BLaER1 treated with 17β-estradiol and CSF1 and Interleukin-3, amounts not matched to agents 10 nM and 100 nM (cell line): ENCODE results near the gene PDIA5.
A peak's percentile ranks its signal among the peaks of the same experiment; 100 is the strongest.

ENCODE experiments used
- H3K27ac ChIP-seq, 11 experiments: shearing (Covaris generic); formaldehyde crosslinking; 2 replicates each; pipeline ENCODE4 v1.8.1; 2022
- H3K27me3 ChIP-seq, 11 experiments: shearing (Covaris generic); formaldehyde crosslinking; 2 replicates each; pipeline ENCODE4 v1.8.1; 2022
- H3K36me3 ChIP-seq, 11 experiments: shearing (Covaris generic); formaldehyde crosslinking; 2 replicates each; pipeline ENCODE4 v1.8.1; 2022
- H3K4me1 ChIP-seq, 10 experiments: shearing (Covaris generic); formaldehyde crosslinking; 2 replicates each; pipeline ENCODE4 v1.8.1; 2022
- H3K4me2 ChIP-seq, 11 experiments: shearing (Covaris generic); formaldehyde crosslinking; 2 replicates each; pipeline ENCODE4 v1.8.1; 2022
- H3K4me3 ChIP-seq, 10 experiments: shearing (Covaris generic); formaldehyde crosslinking; 2 replicates each; pipeline ENCODE4 v1.8.1; 2022
- H3K9ac ChIP-seq, 11 experiments: shearing (Covaris generic); formaldehyde crosslinking; 2 replicates each; pipeline ENCODE4 v1.8.1; 2022
- H3K9me3 ChIP-seq, 11 experiments: shearing (Covaris generic); formaldehyde crosslinking; replicated peaks in 1 of 11; 2 replicates each; pipeline ENCODE4 v1.8.1; 2022
- H4K20me1 ChIP-seq, 11 experiments: shearing (Covaris generic); formaldehyde crosslinking; 2 replicates each; pipeline ENCODE4 v1.8.1; 2022
- Cebpa-rat ChIP-seq, 11 experiments: shearing (Covaris generic); IDR thresholded peaks; 2 replicates each; pipeline ENCODE4 v1.8.1; 2022

The PDIA5 gene

DNA sequence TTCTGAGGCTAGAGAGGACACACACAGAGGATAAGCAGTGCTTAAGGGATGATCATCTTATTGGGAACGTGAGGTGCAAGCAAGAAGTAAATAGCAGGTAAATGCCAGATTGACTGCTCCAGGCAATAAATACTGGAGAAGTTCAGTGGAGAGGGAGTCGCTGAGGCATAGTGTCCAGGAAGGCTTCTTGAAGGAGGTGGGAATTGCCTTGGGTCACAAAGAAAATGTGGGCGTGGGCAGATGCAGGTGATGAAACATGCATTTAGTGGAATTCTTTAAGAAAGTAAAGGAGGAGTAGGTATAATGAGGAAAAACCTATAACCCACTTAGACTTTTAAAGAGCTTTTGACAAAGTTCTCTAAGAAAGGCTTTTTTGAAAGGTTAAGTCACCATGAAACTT lies 31.8 kb upstream of the PDIA5 start:
- H3K36me3 ChIP-seq, result no peaks in the 10 kb centered on the region
- no peaks in the 10 kb centered on the region for H3K9me3 ChIP-seq
- no peak overlapping the region for H3K4me3 ChIP-seq
- H3K4me2 ChIP-seq, result no peak overlapping the region
- no peaks in the 10 kb centered on the region; a peak in 2 of 22 replicates for H4K20me1 ChIP-seq
- H3K9ac ChIP-seq, result no peak overlapping the region
- no peak overlapping the region for H3K27ac ChIP-seq
- no peak for TF ChIP-seq Cebpa-rat (IDR thresholded peaks at IDR 0.05)
- peaks cover 0 to 10% (median 0%) of the 10 kb centered on the region in 10 experiments; a peak in 5 of 20 replicates for H3K4me1 ChIP-seq
- peaks cover 11 to 23% (median 19%) of the 10 kb centered on the region in 11 experiments; a peak in 20 of 22 replicates for H3K27me3 ChIP-seq

DNA sequence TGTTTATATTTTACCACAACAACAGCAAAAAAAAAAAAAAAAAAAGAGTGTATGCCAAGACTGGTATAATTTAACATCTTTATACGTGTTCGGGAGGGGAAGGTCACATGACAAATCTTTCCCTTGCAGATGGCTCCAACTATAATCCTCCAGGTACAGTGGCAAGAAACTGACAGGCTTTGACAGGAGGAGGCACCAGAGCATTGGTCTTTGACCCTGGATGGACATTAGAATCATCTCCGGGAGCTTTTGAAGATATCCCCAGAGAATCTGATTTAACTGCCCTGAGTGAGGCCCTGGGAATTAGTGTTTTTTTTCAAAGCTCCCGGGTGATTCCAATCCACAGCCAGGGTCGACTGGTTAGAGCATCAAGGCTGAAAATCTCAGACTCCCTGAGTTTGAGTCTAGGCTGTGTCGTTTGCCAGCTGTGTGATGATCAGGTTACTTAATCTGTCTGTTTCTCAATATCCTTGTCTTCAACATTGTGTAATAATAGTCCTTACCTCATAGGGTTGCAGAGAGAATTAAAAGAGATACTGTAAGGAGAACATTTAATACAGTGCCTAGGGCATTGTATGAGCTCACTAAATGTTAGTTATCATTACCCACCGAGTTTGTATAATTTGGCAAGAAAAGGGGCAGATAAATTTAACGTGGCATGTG lies 30.3 kb upstream of the PDIA5 start:
- H3K9ac ChIP-seq, result no peak overlapping the region
- peaks cover 0 to 8% (median 4%) of the 10 kb centered on the region in 11 experiments; a peak in 10 of 22 replicates for H3K27me3 ChIP-seq
- 0 out of 22 replicates have a peak, but pooled peaks of 1 of the 11 experiments have one; percentile 13 for TF ChIP-seq Cebpa-rat (IDR thresholded peaks at IDR 0.05)
- H3K36me3 ChIP-seq, result no peaks in the 10 kb centered on the region
- no peaks in the 10 kb centered on the region for H3K4me1 ChIP-seq
- H4K20me1 ChIP-seq, result no peaks in the 10 kb centered on the region; a peak in 1 of 22 replicates
- H3K27ac ChIP-seq, result no peak overlapping the region
- no peak overlapping the region for H3K4me3 ChIP-seq
- no peaks in the 10 kb centered on the region for H3K9me3 ChIP-seq
- H3K4me2 ChIP-seq, result no peak overlapping the region

DNA sequence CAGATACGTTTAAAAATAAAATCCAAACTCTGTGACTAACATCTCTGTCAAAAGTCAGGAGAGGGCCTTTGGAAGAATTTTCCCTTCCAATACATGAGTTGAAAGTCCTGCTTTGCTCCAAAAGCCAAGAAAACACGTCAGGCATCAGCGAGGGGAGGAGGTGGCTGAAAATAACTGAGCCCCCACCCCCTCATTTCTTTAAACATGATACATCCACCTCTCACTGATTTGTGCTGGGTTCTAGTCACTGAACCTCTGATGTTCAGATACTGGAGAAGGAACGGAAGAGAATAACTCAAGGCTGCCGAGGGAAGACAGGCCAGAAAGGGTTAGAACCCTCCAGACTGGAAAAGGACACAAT lies 29.8 kb upstream of the PDIA5 start:
- no peaks in the 10 kb centered on the region; a peak in 1 of 22 replicates for H4K20me1 ChIP-seq
- H3K9me3 ChIP-seq, result no peaks in the 10 kb centered on the region
- no peaks in the 10 kb centered on the region for H3K36me3 ChIP-seq
- TF ChIP-seq Cebpa-rat (IDR thresholded peaks at IDR 0.05), result no peak
- H3K27ac ChIP-seq, result no peak overlapping the region
- no peak overlapping the region for H3K4me2 ChIP-seq
- no peak overlapping the region for H3K9ac ChIP-seq
- H3K27me3 ChIP-seq, result peaks cover 0 to 3% (median 0%) of the 10 kb centered on the region in 11 experiments; a peak in 3 of 22 replicates
- no peaks in the 10 kb centered on the region for H3K4me1 ChIP-seq
- H3K4me3 ChIP-seq, result no peak overlapping the region

DNA sequence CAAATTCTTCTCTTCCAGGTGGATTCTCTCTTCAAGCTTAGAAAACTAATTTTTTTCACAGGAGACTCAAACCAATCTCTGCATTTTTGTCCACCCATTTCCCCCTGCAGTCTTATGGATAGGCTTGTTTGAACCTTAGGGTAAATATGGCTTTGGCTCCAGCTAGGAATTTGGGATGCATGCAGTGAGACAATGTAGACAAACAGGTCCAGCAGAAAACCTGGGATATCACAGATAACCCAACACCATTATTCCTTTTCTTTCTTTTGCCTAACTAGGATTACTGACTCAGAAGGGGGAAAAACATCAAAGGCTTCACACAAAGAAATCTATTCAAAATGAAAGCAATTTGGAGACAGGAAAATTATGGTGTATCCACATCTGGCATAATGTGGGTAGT lies 28.1 kb upstream of the PDIA5 start:
- Histone ChIP-seq H3K4me2 (no peak overlapping the region), H3K27me3 (peaks cover 0 to 3% (median 0%) of the 10 kb centered on the region in 11 experiments; a peak in 1 of 22 replicates), H4K20me1 (no peaks in the 10 kb centered on the region), H3K9me3 (no peaks in the 10 kb centered on the region), H3K27ac (no peak overlapping the region), H3K36me3 (no peaks in the 10 kb centered on the region), H3K4me1 (no peaks in the 10 kb centered on the region), H3K9ac (no peak overlapping the region), H3K4me3 (no peak overlapping the region)
- no peak for TF ChIP-seq Cebpa-rat (IDR thresholded peaks at IDR 0.05)

DNA sequence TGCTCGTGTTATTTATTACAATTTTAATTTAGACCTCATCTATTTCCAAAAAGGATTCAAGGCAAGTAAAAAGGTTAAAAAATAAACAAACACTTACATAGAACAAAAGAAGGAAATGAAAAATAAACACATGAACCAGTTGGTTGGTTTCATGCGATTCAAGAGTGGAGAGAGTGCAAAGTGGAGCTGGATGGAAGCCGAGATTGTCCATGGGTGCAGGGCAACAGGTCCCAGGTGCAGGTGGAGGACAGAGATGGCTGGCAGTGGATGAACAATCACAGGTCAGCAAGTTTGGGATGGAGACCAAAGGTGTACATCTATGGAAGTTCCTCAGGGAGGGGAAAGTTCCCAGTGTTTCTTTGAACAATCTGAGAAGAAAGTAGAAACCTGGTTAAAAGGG lies 27.6 kb upstream of the PDIA5 start:
- H3K4me1 ChIP-seq, result no peaks in the 10 kb centered on the region
- TF ChIP-seq Cebpa-rat (IDR thresholded peaks at IDR 0.05), result no peak
- no peaks in the 10 kb centered on the region for H3K36me3 ChIP-seq
- H3K4me3 ChIP-seq, result no peak overlapping the region
- H3K4me2 ChIP-seq, result no peak overlapping the region
- peaks cover 0 to 3% (median 0%) of the 10 kb centered on the region in 11 experiments; a peak in 1 of 22 replicates for H3K27me3 ChIP-seq
- H4K20me1 ChIP-seq, result no peaks in the 10 kb centered on the region
- H3K27ac ChIP-seq, result no peak overlapping the region
- H3K9me3 ChIP-seq, result no peaks in the 10 kb centered on the region
- no peak overlapping the region for H3K9ac ChIP-seq

DNA sequence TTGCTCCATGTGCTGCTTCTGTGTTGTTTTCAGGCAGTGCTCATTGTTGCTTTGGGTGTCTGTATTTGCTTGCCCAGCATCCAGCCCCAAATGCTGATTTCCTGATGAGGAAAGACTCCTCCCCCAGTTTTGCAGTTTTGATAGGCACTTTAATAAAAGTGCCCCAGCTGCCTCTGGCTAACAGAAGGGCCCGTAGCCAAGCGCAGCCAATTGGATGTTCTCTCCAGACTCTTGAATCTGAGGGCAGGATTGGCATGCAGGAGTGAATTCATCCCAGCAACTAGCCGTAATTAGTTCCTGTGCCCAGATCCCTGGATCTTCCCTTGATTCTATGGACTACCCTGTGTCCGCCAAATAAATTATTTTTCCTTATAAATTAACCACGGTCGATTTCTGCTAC lies 24.4 kb upstream of the PDIA5 start:
- H3K9ac ChIP-seq, result no peak overlapping the region
- no peaks in the 10 kb centered on the region for H3K27me3 ChIP-seq
- TF ChIP-seq Cebpa-rat (IDR thresholded peaks at IDR 0.05), result no peak
- H3K4me2 ChIP-seq, result no peak overlapping the region
- no peaks in the 10 kb centered on the region for H3K9me3 ChIP-seq
- no peaks in the 10 kb centered on the region for H3K36me3 ChIP-seq
- no peaks in the 10 kb centered on the region for H3K4me1 ChIP-seq
- no peaks in the 10 kb centered on the region for H4K20me1 ChIP-seq
- no peak overlapping the region for H3K27ac ChIP-seq
- no peak overlapping the region for H3K4me3 ChIP-seq

DNA sequence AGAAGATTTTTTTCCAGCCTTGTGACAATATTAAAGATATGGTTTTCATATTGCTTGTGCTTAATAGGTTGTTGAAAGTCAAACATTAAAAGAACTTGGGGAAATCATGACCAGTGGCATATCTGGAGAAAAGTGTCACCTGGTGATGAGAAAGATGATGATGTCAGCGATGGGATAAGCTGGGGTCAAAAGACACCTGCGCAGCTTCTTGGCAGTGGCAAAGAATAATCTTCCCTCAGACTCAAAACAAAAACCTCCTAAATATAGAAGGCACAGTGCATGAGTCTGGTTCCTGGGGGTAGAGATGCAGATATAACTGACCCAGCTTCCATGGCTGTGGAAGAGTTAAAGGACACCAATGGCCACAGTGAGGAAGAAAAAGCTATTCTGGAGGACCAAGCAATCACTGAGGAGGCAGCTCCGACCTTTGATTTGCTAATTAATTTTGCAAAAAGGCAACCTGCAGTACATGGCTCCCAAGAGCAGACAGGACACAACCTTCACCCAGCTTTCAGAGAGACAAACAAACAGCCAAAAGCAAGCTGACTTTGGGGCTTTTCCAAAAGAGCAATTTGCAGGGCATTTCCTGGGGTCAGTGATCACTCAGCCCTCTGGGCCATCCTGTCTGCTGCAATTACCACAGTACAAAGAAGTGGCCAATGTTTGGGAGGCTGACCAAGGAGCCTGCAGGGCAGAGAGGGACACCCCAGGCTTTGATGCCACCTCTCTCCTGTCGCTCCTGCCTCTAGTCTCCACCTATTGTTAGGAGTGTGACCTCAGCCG lies 21.7 kb upstream of the PDIA5 start:
- H3K4me3 ChIP-seq, result no peak overlapping the region
- TF ChIP-seq Cebpa-rat (IDR thresholded peaks at IDR 0.05), result no peak
- no peak overlapping the region for H3K4me2 ChIP-seq
- H3K27ac ChIP-seq, result no peak overlapping the region
- H3K9ac ChIP-seq, result no peak overlapping the region
- H3K27me3 ChIP-seq, result no peaks in the 10 kb centered on the region
- peaks cover 11 to 17% (median 15%) of the 10 kb centered on the region in 10 experiments for H3K4me1 ChIP-seq
- no peaks in the 10 kb centered on the region for H3K9me3 ChIP-seq
- H4K20me1 ChIP-seq, result no peaks in the 10 kb centered on the region
- no peaks in the 10 kb centered on the region for H3K36me3 ChIP-seq

DNA sequence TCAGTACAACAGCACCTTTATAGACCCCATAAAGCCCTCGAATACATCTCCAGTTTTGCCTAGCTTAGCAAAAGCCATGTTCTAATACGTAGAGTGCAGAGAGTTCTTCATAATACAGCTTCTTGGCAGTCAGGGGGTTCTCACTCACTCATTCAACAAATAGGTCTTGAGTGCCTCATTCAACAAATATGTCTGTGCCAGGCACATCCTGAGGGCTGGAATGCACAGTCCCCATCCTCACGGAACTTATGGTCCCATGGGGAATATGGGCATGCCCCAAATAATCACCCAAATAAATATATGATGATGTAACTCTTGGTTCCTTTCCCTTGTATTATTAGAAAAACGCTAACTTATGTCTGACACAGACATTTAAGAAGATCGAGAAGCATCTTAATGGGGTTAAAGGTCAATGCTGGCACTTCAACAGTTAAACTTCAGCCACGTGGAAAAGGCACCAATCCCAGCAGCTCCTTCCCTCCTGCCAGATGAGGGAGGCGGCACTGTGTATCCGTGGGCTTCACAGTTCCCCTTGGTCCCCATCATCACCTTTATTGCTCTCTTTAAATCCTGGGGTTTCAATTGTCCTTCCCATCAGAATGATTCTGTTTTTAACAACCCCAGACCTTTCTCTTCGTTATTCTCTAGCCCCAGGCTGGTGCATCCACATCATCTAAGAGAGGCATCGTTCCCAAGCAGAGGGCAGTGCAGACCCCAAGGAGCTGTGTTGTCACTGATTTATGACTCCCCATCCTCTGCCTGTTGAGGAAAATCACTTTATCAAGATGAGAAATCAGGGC lies 20.4 kb upstream of the PDIA5 start:
- no peak for TF ChIP-seq Cebpa-rat (IDR thresholded peaks at IDR 0.05)
- Histone ChIP-seq H4K20me1 (no peaks in the 10 kb centered on the region), H3K27ac (no peak overlapping the region), H3K4me3 (no peak overlapping the region), H3K4me2 (no peak overlapping the region), H3K9me3 (no peaks in the 10 kb centered on the region), H3K9ac (no peak overlapping the region), H3K36me3 (no peaks in the 10 kb centered on the region), H3K4me1 (peaks cover 11 to 24% (median 16%) of the 10 kb centered on the region in 10 experiments), H3K27me3 (no peaks in the 10 kb centered on the region)

DNA sequence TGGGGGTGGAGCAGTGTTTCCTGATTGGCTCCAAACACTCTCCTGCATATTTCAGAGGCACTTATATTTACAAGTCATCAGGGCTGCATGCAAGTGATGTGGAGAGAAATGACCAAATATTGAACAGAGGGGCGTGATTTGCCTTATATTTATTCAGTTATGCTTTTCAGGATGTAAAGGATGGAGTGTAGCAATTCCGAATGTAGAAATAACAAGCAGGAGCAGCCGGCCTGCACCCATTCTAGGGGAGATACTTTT lies 19.8 kb upstream of the PDIA5 start:
- no peak for TF ChIP-seq Cebpa-rat (IDR thresholded peaks at IDR 0.05)
- Histone ChIP-seq H3K4me2 (no peak overlapping the region), H3K9ac (no peak overlapping the region), H4K20me1 (no peaks in the 10 kb centered on the region), H3K36me3 (no peaks in the 10 kb centered on the region), H3K27ac (no peak overlapping the region), H3K9me3 (no peaks in the 10 kb centered on the region), H3K4me3 (no peak overlapping the region), H3K4me1 (peaks cover 11 to 26% (median 16%) of the 10 kb centered on the region in 10 experiments), H3K27me3 (no peaks in the 10 kb centered on the region)
